B cell (primary cell): Measurements from ENCODE around the gene TFAP2B. TPM values are rescaled to one million over a fixed set of nuclear protein-coding genes. Genes with fewer than 3 reads are reported as not detected.

Experiments used
- ATAC-seq: fragments of 200-7000 bp; cut with Tn5 transposase; one replicate; pipeline ENCODE4 v1.10.0; 2021; ENCODE audit warnings: low read depth, mild to moderate bottlenecking, moderate number of reproducible peaks, moderate library complexity
- CTCF ChIA-PET: fragments of 350-600 bp; sonication (Branson Sonifier 250); formaldehyde crosslinking; loops from one replicate; lab custom pipeline; 2021; ENCODE audit warnings: antibody characterized with exemption, inconsistent platforms; lab: Charles Lee
- POLR2A ChIA-PET: fragments of 350-600 bp; sonication (Branson Sonifier 250); formaldehyde crosslinking; loops from one replicate; lab custom pipeline; 2021; ENCODE audit warnings: antibody characterized with exemption; lab: Charles Lee
- DNase-seq: peaks from one replicate; pipeline ENCODE4 v3.0.0; 2013
- H2AFZ ChIP-seq: 2 replicates; pipeline ENCODE4 v1.6.1; 2012; ENCODE audit warnings: mild to moderate bottlenecking, low read depth, low read length; ENCODE audit not compliant: insufficient read depth, poor library complexity, severe bottlenecking
- H3K27ac ChIP-seq, 2 donors: 1 replicate in 1 of 2; 2 replicates in 1 of 2; pipeline ENCODE4 v1.5.1; 2012 to 2013; ENCODE audit warnings: low read length in 2 of 2, mild to moderate bottlenecking in 2 of 2, moderate library complexity in 1 of 2
- H3K27me3 ChIP-seq, 4 experiments: fragments of 200-600 bp in 1 of 4; sonication (generic) in 1 of 4; replicated peaks in 1 of 4; 1 replicate in 2 of 4; 2 replicates in 2 of 4; pipeline versions ENCODE4 v1.6.1 to v1.7.0; 2013 to 2016; ENCODE audit warnings: low read length in 3 of 4, mild to moderate bottlenecking in 2 of 4, mixed read lengths in 1 of 4, moderate library complexity in 1 of 4; ENCODE audit not compliant: insufficient read depth in 4 of 4, control insufficient read depth in 3 of 4; ENCODE audit errors: control extremely low read depth in 1 of 4
- H3K36me3 ChIP-seq, 2 experiments: replicated peaks in 1 of 2; 1 replicate in 1 of 2; 2 replicates in 1 of 2; pipeline versions ENCODE4 v1.6.1 to v1.7.1; 2013; ENCODE audit warnings: low read length in 1 of 2; ENCODE audit not compliant: insufficient read depth in 2 of 2, control insufficient read depth in 1 of 2; ENCODE audit errors: control extremely low read depth in 1 of 2, extremely low read depth in 1 of 2
- H3K4me1 ChIP-seq, 2 donors: fragments of 200-600 bp in 1 of 2; sonication (generic) in 1 of 2; 1 replicate in 1 of 2; 2 replicates in 1 of 2; pipeline versions ENCODE4 v1.5.1 to v1.6.1; 2013 to 2017; ENCODE audit warnings: low read length in 2 of 2; ENCODE audit not compliant: control insufficient read depth in 2 of 2, insufficient read depth in 2 of 2
- H3K4me2 ChIP-seq: replicated peaks from 2 replicates; pipeline ENCODE3; 2012; ENCODE audit warnings: mild to moderate bottlenecking, low read depth, low read length; ENCODE audit not compliant: poor library complexity, severe bottlenecking
- H3K4me3 ChIP-seq, 5 experiments: fragments of 200-600 bp in 1 of 5; sonication (generic) in 1 of 5; 1 replicate in 3 of 5; 2 replicates in 2 of 5; pipeline versions ENCODE4 v1.5.1 to v1.7.0; 2011 to 2016; ENCODE audit warnings: low read length in 4 of 5, mild to moderate bottlenecking in 4 of 5, low read depth in 2 of 5, control low read depth in 1 of 5, moderate library complexity in 1 of 5; ENCODE audit not compliant: insufficient read depth in 1 of 5; ENCODE audit errors: control extremely low read depth in 1 of 5, extremely low read depth in 1 of 5
- H3K79me2 ChIP-seq: fragments of 200-600 bp; sonication (generic); one replicate; pipeline ENCODE4 v1.6.0; 2016; ENCODE audit warnings: low read length; ENCODE audit not compliant: control insufficient read depth, insufficient read depth
- H3K9ac ChIP-seq: fragments of 200-600 bp; sonication (generic); 2 replicates; pipeline ENCODE4 v1.6.1; 2017; ENCODE audit warnings: mild to moderate bottlenecking, low read length, moderate library complexity
- H3K9me3 ChIP-seq, 3 donors: one replicate each; pipeline versions ENCODE4 v1.6.1 to v1.7.1; 2013; ENCODE audit warnings: low read length in 2 of 3; ENCODE audit not compliant: control insufficient read depth in 2 of 3, insufficient read depth in 1 of 3; ENCODE audit errors: control extremely low read depth in 1 of 3
- H4K20me1 ChIP-seq: 2 replicates; pipeline ENCODE4 v1.6.0; 2012; ENCODE audit warnings: mild to moderate bottlenecking, low read length; ENCODE audit not compliant: insufficient read depth, control insufficient read depth, poor library complexity, severe bottlenecking
- H3K27ac Mint-ChIP-seq: one replicate; pipeline ENCODE4 v1.8.0; 2021; ENCODE audit warnings: mixed read lengths
- H3K27me3 Mint-ChIP-seq: one replicate; pipeline ENCODE4 v1.8.0; 2021; ENCODE audit warnings: mixed read lengths
- H3K4me1 Mint-ChIP-seq: one replicate; pipeline ENCODE4 v1.8.0; 2021; ENCODE audit warnings: mixed read lengths
- H3K4me3 Mint-ChIP-seq: one replicate; pipeline ENCODE4 v1.8.0; 2021; ENCODE audit warnings: mixed read lengths
- H3K9me3 Mint-ChIP-seq: one replicate; pipeline ENCODE4 v1.8.0; 2022; ENCODE audit warnings: mixed read lengths; ENCODE audit not compliant: insufficient read depth
- EZH2 ChIP-seq: IDR thresholded peaks from 2 replicates; pipeline ENCODE4 v1.6.1; 2012; ENCODE audit warnings: borderline replicate concordance, low read depth, mild to moderate bottlenecking, moderate library complexity, low read length; ENCODE audit not compliant: insufficient read depth, poor library complexity, severe bottlenecking
- WGBS: methylation state at CpG from one replicate; pipeline ENCODE4 v1.1.5; 2013; ENCODE audit warnings: missing lambda C conversion rate; ENCODE audit not compliant: insufficient coverage; 5-methylcytosine and 5-hydroxymethylcytosine counted together
- intact Hi-C: fragments of 100-400 bp; cut with micrococcal nuclease; formaldehyde crosslinking; loops from one replicate; pipeline ENCODE4 v1.10.0; 2022
- polyA plus RNA-seq: library from polyadenylated mRNA; depleted of rRNA; stranded (reverse); fragments of >200 nt; gene quantifications from 2 replicates; pipeline ENCODE4 v1.2.3, GENCODE V29; 2012
- total RNA-seq, 2 donors: library from RNA; stranded (reverse); fragments of 120-200 nt in 1 of 2; gene quantifications; 1 replicate in 1 of 2; 2 replicates in 1 of 2; pipeline versions ENCODE4 v1.2.3 to v1.2.4, GENCODE V29; 2013 to 2022
- TF ChIP-seq, protein P1 (sequence below): fragments of 200-600 bp; IDR thresholded peaks from one replicate; pipeline ENCODE4 v1.8.0; 2022; ENCODE audit warnings: antibody characterized with exemption, mild to moderate bottlenecking

Gene TFAP2B
- total and polyA plus RNA-seq, 2 donors (not counting 1 experiment from before 2014, with no cell fraction given), result not detected

GRCh38 chr6:50818020-50818419, 651 bp upstream of the TFAP2B start:
- Mint-ChIP-seq H3K9me3 (no peaks in the 10 kb centered on the region), H3K27ac (no peak overlapping the region), H3K4me1 (peaks cover 24% of the 10 kb centered on the region), H3K27me3 (peaks cover 73% of the 10 kb centered on the region), H3K4me3 (no peak overlapping the region)
- H3K27ac ChIP-seq, result no peak overlapping the region
- ChIA-PET CTCF (interaction anchor here (1.1 to 4.9 kb wide), 3 partner anchors 13 to 1204 kb away, joined by 3 to 23 read pairs (median 3); no protein-coding TSS in a partner anchor), POLR2A (no interaction called here)
- H4K20me1 ChIP-seq, result no peaks in the 10 kb centered on the region
- TF ChIP-seq EZH2, result no peak
- TF ChIP-seq, protein P1, sequence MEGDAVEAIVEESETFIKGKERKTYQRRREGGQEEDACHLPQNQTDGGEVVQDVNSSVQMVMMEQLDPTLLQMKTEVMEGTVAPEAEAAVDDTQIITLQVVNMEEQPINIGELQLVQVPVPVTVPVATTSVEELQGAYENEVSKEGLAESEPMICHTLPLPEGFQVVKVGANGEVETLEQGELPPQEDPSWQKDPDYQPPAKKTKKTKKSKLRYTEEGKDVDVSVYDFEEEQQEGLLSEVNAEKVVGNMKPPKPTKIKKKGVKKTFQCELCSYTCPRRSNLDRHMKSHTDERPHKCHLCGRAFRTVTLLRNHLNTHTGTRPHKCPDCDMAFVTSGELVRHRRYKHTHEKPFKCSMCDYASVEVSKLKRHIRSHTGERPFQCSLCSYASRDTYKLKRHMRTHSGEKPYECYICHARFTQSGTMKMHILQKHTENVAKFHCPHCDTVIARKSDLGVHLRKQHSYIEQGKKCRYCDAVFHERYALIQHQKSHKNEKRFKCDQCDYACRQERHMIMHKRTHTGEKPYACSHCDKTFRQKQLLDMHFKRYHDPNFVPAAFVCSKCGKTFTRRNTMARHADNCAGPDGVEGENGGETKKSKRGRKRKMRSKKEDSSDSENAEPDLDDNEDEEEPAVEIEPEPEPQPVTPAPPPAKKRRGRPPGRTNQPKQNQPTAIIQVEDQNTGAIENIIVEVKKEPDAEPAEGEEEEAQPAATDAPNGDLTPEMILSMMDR, result no peak
- H3K4me1 ChIP-seq, result peaks cover 8 to 23% of the 10 kb centered on the region in 2 donors
- no peak overlapping the region for H3K4me2 ChIP-seq
- H3K4me3 ChIP-seq, result no peak overlapping the region
- intact Hi-C loops, result loop anchor here (5.0 to 10.0 kb wide), 2 partner anchors 534 to 1037 kb away; no protein-coding TSS in a partner anchor
- no peak for ATAC-seq
- DNase-seq, result no peak
- H3K9me3 ChIP-seq, result peaks cover 0 to 5% (median 0%) of the 10 kb centered on the region in 3 donors
- H3K36me3 ChIP-seq, result no peaks in the 10 kb centered on the region
- peaks cover 1 to 52% (median 41%) of the 10 kb centered on the region in 4 experiments for H3K27me3 ChIP-seq
- H2AFZ ChIP-seq, result no peak overlapping the region
- 24% methylated on average over 3 of the region's 6 CpGs for WGBS
- H3K79me2 ChIP-seq, result no peaks in the 10 kb centered on the region
- H3K9ac ChIP-seq, result no peak overlapping the region

GRCh38 chr6:50819466-50819903, 814 bp downstream of the TFAP2B start:
- peaks cover 0 to 11% (median 0%) of the 10 kb centered on the region in 3 donors for H3K9me3 ChIP-seq
- POLR2A ChIA-PET, result no interaction called here
- no peak for TF ChIP-seq EZH2
- TF ChIP-seq, protein P1, result no peak
- Mint-ChIP-seq H3K4me3 (no peak overlapping the region), H3K4me1 (peaks cover 24% of the 10 kb centered on the region), H3K27ac (no peak overlapping the region), H3K9me3 (no peaks in the 10 kb centered on the region), H3K27me3 (peaks cover 76% of the 10 kb centered on the region)
- DNase-seq, result no peak
- no peaks in the 10 kb centered on the region for H3K79me2 ChIP-seq
- H3K9ac ChIP-seq, result no peak overlapping the region
- no peaks in the 10 kb centered on the region for H3K36me3 ChIP-seq
- H3K27ac ChIP-seq, result no peak overlapping the region
- no peak for ATAC-seq
- intact Hi-C loops, result loop anchor here (5.0 to 10.0 kb wide), 2 partner anchors 533 to 1035 kb away; no protein-coding TSS in a partner anchor
- peak overlapping the region; percentile 40 for H2AFZ ChIP-seq
- 8% methylated on average over 44 of the region's 45 CpGs for WGBS
- H3K4me1 ChIP-seq, result peaks cover 8 to 23% of the 10 kb centered on the region in 2 donors
- H3K4me3 ChIP-seq, result no peak overlapping the region
- CTCF ChIA-PET, result interaction anchor here (1.2 to 4.9 kb wide), 4 partner anchors 531 to 1230 kb away, joined by 3 to 23 read pairs (median 5); no protein-coding TSS in a partner anchor
- peak overlapping the region; percentile 38 for H3K4me2 ChIP-seq
- peaks cover 1 to 66% (median 48%) of the 10 kb centered on the region in 4 experiments for H3K27me3 ChIP-seq
- H4K20me1 ChIP-seq, result no peaks in the 10 kb centered on the region
